SU-DHL-6 (cell line): ENCODE results near the gene GRB14.

Source experiments
- H2AFZ ChIP-seq: fragments of 200-600 bp; sonication (generic); 2 replicates; pipeline ENCODE4 v1.6.1; 2014; ENCODE audit warnings: low read depth, mild to moderate bottlenecking, moderate library complexity, mixed read lengths, antibody characterized with exemption, low read length; ENCODE audit not compliant: severe bottlenecking
- H3F3A ChIP-seq: fragments of 200-600 bp; shearing (Covaris generic); 2 replicates; pipeline ENCODE4 v1.6.0; 2016; ENCODE audit warnings: antibody characterized with exemption, mild to moderate bottlenecking; ENCODE audit not compliant: insufficient read depth
- H3K27ac ChIP-seq: fragments of 200-600 bp; sonication (generic); 2 replicates; pipeline ENCODE4 v1.5.1; 2016; ENCODE audit warnings: low read depth, mild to moderate bottlenecking, low read length, moderate library complexity, mixed read lengths
- H3K27me3 ChIP-seq: fragments of 200-600 bp; sonication (generic), shearing (Covaris generic); 2 replicates; pipeline ENCODE4 v1.6.0; 2014; ENCODE audit warnings: mild to moderate bottlenecking, low read length
- H3K36me3 ChIP-seq: fragments of 200-600 bp; sonication (generic); 2 replicates; pipeline ENCODE4 v1.6.1; 2014; ENCODE audit warnings: mild to moderate bottlenecking, low read length, mixed read lengths
- H3K4me2 ChIP-seq: fragments of 300-600, 200-600 bp; shearing (Covaris generic), sonication (generic); 2 replicates; pipeline ENCODE4 v1.6.0; 2014; ENCODE audit warnings: low read length, low read depth, mild to moderate bottlenecking; ENCODE audit not compliant: poor library complexity, severe bottlenecking
- H3K4me3 ChIP-seq: fragments of 200-600 bp; sonication (generic); 2 replicates; pipeline ENCODE4 v1.5.1; 2014; ENCODE audit warnings: antibody characterized with exemption, low read length, mild to moderate bottlenecking, mixed read lengths; ENCODE audit not compliant: insufficient read depth, poor library complexity, severe bottlenecking
- H3K79me2 ChIP-seq: fragments of 200-600 bp; sonication (generic); 2 replicates; pipeline ENCODE4 v1.6.1; 2014; ENCODE audit warnings: mild to moderate bottlenecking, low read length, moderate library complexity; ENCODE audit not compliant: insufficient read depth
- H3K9ac ChIP-seq: fragments of 200-600 bp; sonication (generic); 2 replicates; pipeline ENCODE4 v1.7.0; 2014; ENCODE audit warnings: mild to moderate bottlenecking, low read length
- H3K9me2 ChIP-seq: fragments of 200-600 bp; sonication (generic); replicated peaks from 2 replicates; pipeline ENCODE4 v1.6.1; 2014; ENCODE audit warnings: low read length; ENCODE audit not compliant: insufficient read depth
- H3K9me3 ChIP-seq: fragments of 200-600 bp; sonication (generic); 2 replicates; pipeline ENCODE4 v1.6.1; 2014; ENCODE audit warnings: low read length, mixed read lengths; ENCODE audit not compliant: insufficient read depth
- H4K20me1 ChIP-seq: fragments of 200-600 bp; sonication (generic); 2 replicates; pipeline ENCODE4 v1.6.1; 2014; ENCODE audit warnings: low read depth, mild to moderate bottlenecking, antibody characterized with exemption, low read length, moderate library complexity, mixed read lengths
- EZH2phosphoT487 ChIP-seq: fragments of 200-600 bp; sonication (generic), shearing (Covaris generic); conservative IDR thresholded peaks from 2 replicates; pipeline ENCODE4 v1.6.1; 2018; ENCODE audit warnings: mild to moderate bottlenecking, antibody characterized with exemption, low read length, moderate library complexity, mixed read lengths
- TF ChIP-seq, protein P1 (sequence below): fragments of 200-600 bp; sonication (generic); IDR thresholded peaks from one replicate; pipeline ENCODE4 v1.5.1; 2017; ENCODE audit warnings: antibody characterized with exemption, mild to moderate bottlenecking, low read length, moderate library complexity; ENCODE audit not compliant: insufficient read depth, poor library complexity, severe bottlenecking

GRB14 gene

DNA sequence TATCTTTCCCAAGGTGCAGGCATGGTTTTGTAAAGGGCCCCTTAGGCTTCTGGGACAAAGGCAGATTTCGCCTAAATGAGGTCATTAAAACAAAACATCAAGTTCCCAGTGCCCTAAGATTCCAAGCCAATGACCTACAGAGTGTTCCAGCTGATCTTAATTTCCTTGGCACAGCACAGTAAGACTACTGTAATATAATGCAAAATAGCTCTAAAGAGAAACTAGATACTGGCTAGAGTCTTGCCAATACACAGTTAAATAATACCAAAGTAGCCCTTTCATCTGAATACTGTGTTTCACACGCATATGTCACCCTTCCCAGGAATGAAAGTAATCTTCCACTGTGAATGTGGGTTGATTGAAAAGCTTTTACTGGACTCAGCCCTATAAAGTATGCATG, 14.7 kb downstream of the GRB14 start:
- Histone ChIP-seq H3K27me3 (no peaks in the 10 kb centered on the region), H3K4me3 (no peak overlapping the region), H3K9me2 (no peaks in the 10 kb centered on the region), H3K9ac (no peak overlapping the region), H3K9me3 (no peaks in the 10 kb centered on the region), H3K27ac (no peak overlapping the region), H3K79me2 (no peaks in the 10 kb centered on the region), H3K4me2 (no peak overlapping the region), H2AFZ (no peak overlapping the region), H3K36me3 (no peaks in the 10 kb centered on the region), H3F3A (no peaks in the 10 kb centered on the region), H4K20me1 (no peaks in the 10 kb centered on the region)
- no peak for TF ChIP-seq EZH2phosphoT487
- TF ChIP-seq, protein P1, sequence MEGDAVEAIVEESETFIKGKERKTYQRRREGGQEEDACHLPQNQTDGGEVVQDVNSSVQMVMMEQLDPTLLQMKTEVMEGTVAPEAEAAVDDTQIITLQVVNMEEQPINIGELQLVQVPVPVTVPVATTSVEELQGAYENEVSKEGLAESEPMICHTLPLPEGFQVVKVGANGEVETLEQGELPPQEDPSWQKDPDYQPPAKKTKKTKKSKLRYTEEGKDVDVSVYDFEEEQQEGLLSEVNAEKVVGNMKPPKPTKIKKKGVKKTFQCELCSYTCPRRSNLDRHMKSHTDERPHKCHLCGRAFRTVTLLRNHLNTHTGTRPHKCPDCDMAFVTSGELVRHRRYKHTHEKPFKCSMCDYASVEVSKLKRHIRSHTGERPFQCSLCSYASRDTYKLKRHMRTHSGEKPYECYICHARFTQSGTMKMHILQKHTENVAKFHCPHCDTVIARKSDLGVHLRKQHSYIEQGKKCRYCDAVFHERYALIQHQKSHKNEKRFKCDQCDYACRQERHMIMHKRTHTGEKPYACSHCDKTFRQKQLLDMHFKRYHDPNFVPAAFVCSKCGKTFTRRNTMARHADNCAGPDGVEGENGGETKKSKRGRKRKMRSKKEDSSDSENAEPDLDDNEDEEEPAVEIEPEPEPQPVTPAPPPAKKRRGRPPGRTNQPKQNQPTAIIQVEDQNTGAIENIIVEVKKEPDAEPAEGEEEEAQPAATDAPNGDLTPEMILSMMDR: no peak

DNA sequence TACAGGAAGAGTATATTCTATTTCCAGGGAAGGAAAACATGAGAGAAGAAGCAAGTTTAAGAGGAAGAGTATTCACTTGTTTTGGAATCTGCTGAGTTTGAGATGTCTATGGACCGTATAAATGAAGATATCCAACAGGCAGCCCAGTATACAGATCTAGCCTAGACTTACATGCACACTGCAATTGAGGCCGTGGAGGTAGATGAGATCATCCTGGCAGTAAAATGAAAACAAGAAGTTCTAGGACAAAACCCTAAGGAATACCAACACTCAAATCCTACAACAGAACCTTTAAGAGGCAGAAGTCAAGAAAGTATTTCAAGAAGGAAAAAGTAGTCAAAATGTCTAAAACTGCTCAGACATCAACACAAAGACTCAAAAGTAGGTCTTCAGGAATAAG, 16.0 kb downstream of the GRB14 start:
- H3K4me2 ChIP-seq: no peak overlapping the region
- no peak overlapping the region for H3K9ac ChIP-seq
- H2AFZ ChIP-seq: no peak overlapping the region
- no peaks in the 10 kb centered on the region for H3F3A ChIP-seq
- H3K9me2 ChIP-seq: no peaks in the 10 kb centered on the region
- H3K4me3 ChIP-seq: no peak overlapping the region
- H3K27ac ChIP-seq: no peak overlapping the region
- H3K9me3 ChIP-seq: no peaks in the 10 kb centered on the region
- no peaks in the 10 kb centered on the region for H4K20me1 ChIP-seq
- TF ChIP-seq, protein P1: no peak
- TF ChIP-seq EZH2phosphoT487: no peak
- H3K79me2 ChIP-seq: no peaks in the 10 kb centered on the region
- no peaks in the 10 kb centered on the region for H3K36me3 ChIP-seq
- no peaks in the 10 kb centered on the region for H3K27me3 ChIP-seq

DNA sequence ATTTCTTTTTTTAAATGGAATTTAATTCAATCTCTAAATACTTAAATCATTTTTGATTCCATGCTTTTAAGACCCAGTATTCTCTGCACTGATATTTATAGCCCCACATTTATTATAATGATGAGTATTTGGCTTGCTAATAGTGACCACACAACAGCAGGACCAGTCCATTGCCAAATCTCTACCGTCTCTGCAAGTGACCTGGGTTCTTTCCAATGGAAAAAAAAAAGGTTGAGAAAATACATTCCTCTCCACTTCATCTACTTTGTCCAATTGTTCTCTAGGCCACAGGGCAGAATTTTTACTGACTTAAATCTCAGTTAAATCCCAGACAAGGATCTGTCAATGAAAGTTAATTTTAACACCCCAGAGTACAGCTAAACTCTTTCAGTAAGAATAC, 20.5 kb downstream of the GRB14 start:
- TF ChIP-seq EZH2phosphoT487: no peak
- TF ChIP-seq, protein P1: no peak
- Histone ChIP-seq H3K27me3 (no peaks in the 10 kb centered on the region), H3K36me3 (no peaks in the 10 kb centered on the region), H2AFZ (no peak overlapping the region), H3K27ac (no peak overlapping the region), H3F3A (no peaks in the 10 kb centered on the region), H3K4me2 (no peak overlapping the region), H3K9me2 (no peaks in the 10 kb centered on the region), H3K9me3 (no peaks in the 10 kb centered on the region), H3K9ac (no peak overlapping the region), H3K4me3 (no peak overlapping the region), H4K20me1 (no peaks in the 10 kb centered on the region), H3K79me2 (no peaks in the 10 kb centered on the region)
